ENCODE measurements around the gene PROZ. TPM values are rescaled to one million over a fixed set of nuclear protein-coding genes. Genes with fewer than 3 reads are reported as not detected.

The PROZ gene
- total RNA-seq, 1 donor from 2014 or later, result not detected

DNA sequence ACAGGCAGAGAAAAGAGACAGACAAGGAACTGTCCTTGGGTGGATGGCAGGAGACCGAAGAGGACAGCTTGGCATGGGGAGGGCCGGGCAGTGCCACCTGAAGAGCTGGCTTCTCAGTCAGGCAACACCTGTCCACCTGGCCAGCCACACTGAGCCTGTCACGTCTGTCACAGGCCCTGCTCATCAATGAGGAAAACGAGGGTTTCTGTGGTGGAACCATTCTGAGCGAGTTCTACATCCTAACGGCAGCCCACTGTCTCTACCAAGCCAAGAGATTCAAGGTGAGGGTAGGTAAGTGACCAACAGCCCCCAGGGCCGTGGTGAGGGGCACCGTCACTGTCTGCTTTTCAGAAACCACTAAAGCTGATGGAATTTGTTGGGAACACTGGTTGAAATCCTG is 11.2 kb upstream of the PROZ start:
- DNase-seq (no peak), ATAC-seq (no peak)
- Histone ChIP-seq H3K36me3 (no peaks in the 10 kb centered on the region), H3K9me3 (no peaks in the 10 kb centered on the region), H3K27ac (no peak overlapping the region), H3K4me3 (no peak overlapping the region), H3K4me1 (peaks cover 5% of the 10 kb centered on the region), H3K27me3 (ENCODE audit: low read depth) (no peaks in the 10 kb centered on the region)
- intact Hi-C loops (cut with DNase I), result no loop called here
- TF ChIP-seq, protein P1, sequence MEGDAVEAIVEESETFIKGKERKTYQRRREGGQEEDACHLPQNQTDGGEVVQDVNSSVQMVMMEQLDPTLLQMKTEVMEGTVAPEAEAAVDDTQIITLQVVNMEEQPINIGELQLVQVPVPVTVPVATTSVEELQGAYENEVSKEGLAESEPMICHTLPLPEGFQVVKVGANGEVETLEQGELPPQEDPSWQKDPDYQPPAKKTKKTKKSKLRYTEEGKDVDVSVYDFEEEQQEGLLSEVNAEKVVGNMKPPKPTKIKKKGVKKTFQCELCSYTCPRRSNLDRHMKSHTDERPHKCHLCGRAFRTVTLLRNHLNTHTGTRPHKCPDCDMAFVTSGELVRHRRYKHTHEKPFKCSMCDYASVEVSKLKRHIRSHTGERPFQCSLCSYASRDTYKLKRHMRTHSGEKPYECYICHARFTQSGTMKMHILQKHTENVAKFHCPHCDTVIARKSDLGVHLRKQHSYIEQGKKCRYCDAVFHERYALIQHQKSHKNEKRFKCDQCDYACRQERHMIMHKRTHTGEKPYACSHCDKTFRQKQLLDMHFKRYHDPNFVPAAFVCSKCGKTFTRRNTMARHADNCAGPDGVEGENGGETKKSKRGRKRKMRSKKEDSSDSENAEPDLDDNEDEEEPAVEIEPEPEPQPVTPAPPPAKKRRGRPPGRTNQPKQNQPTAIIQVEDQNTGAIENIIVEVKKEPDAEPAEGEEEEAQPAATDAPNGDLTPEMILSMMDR (IDR thresholded peaks at IDR 0.05), result no peak

DNA sequence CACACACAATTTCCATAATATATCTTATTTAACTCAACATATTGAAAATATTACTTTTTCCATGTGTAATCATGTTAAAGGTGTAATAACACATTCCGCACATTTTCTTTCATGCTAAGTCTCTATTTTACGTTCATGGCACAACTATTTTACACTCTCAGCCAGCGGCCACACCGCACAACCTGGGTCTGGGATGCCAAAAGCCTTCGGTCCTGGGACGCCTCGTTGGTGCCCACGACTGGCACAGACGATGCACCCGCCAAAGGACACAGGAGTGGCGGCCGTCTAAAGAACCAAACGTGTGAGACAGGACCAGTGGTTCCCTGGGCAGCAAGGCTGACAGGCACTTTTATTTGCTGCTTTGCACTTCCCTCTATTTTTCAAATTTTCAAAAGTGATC is 10.0 kb upstream of the PROZ start:
- H3K4me1 ChIP-seq, result peaks cover 14% of the 10 kb centered on the region
- ATAC-seq, result no peak
- no peak overlapping the region for H3K27ac ChIP-seq
- intact Hi-C loops (cut with DNase I), result no loop called here
- no peak overlapping the region for H3K4me3 ChIP-seq
- no peaks in the 10 kb centered on the region for H3K27me3 ChIP-seq (ENCODE audit: low read depth)
- TF ChIP-seq, protein P1 (IDR thresholded peaks at IDR 0.05), result no peak
- H3K36me3 ChIP-seq, result no peaks in the 10 kb centered on the region
- no peak for DNase-seq
- no peaks in the 10 kb centered on the region for H3K9me3 ChIP-seq

DNA sequence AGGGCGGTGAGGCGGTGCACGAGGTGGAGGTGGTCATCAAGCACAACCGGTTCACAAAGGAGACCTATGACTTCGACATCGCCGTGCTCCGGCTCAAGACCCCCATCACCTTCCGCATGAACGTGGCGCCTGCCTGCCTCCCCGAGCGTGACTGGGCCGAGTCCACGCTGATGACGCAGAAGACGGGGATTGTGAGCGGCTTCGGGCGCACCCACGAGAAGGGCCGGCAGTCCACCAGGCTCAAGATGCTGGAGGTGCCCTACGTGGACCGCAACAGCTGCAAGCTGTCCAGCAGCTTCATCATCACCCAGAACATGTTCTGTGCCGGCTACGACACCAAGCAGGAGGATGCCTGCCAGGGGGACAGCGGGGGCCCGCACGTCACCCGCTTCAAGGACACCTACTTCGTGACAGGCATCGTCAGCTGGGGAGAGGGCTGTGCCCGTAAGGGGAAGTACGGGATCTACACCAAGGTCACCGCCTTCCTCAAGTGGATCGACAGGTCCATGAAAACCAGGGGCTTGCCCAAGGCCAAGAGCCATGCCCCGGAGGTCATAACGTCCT is 9.4 kb upstream of the PROZ start:
- Histone ChIP-seq H3K36me3 (no peaks in the 10 kb centered on the region), H3K27ac (no peak overlapping the region), H3K9me3 (no peaks in the 10 kb centered on the region), H3K27me3 (ENCODE audit: low read depth) (no peaks in the 10 kb centered on the region), H3K4me3 (no peak overlapping the region), H3K4me1 (peaks cover 16% of the 10 kb centered on the region)
- ATAC-seq, result no peak
- TF ChIP-seq, protein P1 (IDR thresholded peaks at IDR 0.05), result no peak
- DNase-seq, result no peak
- intact Hi-C loops (cut with DNase I), result no loop called here

DNA sequence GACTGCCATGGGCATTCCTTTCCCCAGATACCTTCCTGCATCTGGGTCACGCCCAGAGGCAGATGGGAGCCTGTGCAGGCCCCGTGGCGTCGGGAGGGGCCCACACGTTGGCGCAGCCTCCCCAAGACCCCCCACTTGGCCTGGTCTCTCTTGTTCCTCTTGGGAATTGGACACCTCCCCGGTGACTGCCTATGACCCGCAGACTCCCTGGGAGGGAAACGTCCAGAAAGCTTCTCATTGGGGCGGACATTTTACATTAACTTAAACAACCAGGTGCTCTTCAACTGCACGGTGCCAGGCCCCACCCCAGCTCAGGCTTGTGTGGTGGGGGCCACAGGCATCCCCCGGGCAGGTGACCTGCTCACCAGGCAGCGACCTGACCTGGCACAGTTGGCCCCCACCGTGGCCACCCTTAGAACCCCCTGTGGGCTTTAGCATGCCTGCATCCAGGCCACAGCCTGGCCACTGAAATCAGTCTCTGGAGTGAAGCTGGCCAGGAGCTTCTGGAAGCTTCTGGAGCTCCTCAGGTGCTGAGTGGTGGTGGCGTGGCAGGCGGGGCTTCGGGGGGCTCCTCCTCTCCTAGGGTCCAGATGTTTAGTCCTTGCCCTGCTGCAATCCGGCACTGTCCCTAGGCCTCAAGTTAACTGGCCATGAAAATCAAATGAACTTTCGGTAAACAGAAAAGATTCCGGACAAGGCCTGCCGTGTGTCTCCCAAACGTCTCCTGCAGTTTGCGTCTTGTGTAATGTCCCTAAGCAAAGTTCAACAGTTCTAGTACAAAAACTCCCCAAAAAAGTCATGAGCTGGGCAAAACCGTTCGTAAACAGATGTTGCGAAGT is 8.5 kb upstream of the PROZ start:
- H3K9me3 ChIP-seq, result no peaks in the 10 kb centered on the region
- no peaks in the 10 kb centered on the region for H3K27me3 ChIP-seq (ENCODE audit: low read depth)
- H3K4me1 ChIP-seq, result peaks cover 20% of the 10 kb centered on the region
- ATAC-seq (no peak), DNase-seq (no peak)
- TF ChIP-seq, protein P1 (IDR thresholded peaks at IDR 0.05), result no peak
- intact Hi-C loops (cut with DNase I), result no loop called here
- no peak overlapping the region for H3K4me3 ChIP-seq
- H3K27ac ChIP-seq, result no peak overlapping the region
- no peaks in the 10 kb centered on the region for H3K36me3 ChIP-seq

DNA sequence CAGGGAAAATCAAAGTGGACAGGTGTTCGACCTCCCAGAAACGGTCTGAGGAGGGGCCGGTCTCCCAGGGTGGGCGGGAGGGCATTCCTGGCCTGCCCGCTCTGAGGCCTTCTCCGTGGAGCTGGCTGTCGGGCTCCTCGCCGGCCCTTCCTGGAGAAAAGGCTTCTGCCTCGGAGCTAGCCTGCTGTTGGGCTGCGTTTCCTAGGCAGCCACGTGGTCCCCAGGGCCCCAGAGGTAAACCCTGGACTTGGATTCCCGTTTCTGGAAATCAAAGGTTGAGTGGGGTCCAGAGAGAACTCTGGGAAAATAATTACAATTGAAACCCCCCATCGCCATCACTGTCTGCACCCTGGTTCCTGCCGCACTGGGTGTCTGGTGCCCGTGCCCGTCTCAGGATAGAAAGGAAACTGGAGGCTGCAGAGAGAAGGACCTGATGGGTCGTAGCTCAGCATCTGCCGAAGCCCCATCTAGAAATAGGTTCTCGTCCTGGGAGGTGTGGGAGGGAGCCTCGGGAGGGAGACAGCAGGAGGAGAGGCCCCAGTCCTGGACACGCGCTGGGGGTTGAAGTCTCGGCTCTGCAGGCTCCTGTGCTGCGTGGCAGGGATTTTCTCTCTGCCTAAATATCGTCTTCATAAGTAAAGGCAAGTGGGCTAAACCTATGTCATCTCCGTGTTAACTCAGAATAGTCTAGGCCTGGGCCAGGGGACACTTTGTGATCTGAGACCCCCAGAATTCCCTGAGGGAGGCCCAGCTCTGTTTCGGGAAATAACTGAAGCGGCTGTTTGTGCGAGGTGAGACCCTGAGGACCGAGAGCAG is 7.7 kb upstream of the PROZ start:
- no peaks in the 10 kb centered on the region for H3K9me3 ChIP-seq
- intact Hi-C loops (cut with DNase I), result no loop called here
- no peak overlapping the region for H3K4me3 ChIP-seq
- H3K4me1 ChIP-seq, result peaks cover 20% of the 10 kb centered on the region
- H3K27me3 ChIP-seq (ENCODE audit: low read depth), result no peaks in the 10 kb centered on the region
- H3K27ac ChIP-seq, result no peak overlapping the region
- DNase-seq (no peak), ATAC-seq (no peak)
- TF ChIP-seq, protein P1 (IDR thresholded peaks at IDR 0.05), result no peak
- H3K36me3 ChIP-seq, result no peaks in the 10 kb centered on the region
